Measurements from ENCODE around the gene SLC49A4.

GRCh38 chr3:122782804-122783203 is 12.1 kb upstream of the SLC49A4 start:
- TF ChIP-seq POLR2AphosphoS5 (IDR thresholded peaks at IDR 0.05; ENCODE audit: low read depth, low read length) (no peak), REST (IDR thresholded peaks at IDR 0.05; ENCODE audit: insufficient read depth in 1 of 2, low read depth in 2 of 2, low read length in 2 of 2) (no peak), TAF1 (IDR thresholded peaks at IDR 0.05; ENCODE audit: borderline replicate concordance, insufficient read depth, low read length) (no peak), SIN3A (IDR thresholded peaks at IDR 0.05; ENCODE audit: borderline replicate concordance, insufficient read depth, low read length) (no peak), FOXP2 (optimal IDR thresholded peaks at IDR 0.05; ENCODE audit: borderline replicate concordance, extremely low read depth, extremely low read length, insufficient read depth) (no peak)
